HCT116 (cell line): ENCODE results near the gene IER5L. TPM values are rescaled to one million over a fixed set of nuclear protein-coding genes. Genes with fewer than 3 reads are reported as not detected.

ENCODE experiments used
- ATAC-seq: fragments of 200-7000 bp; cut with Tn5 transposase; 2 replicates; pipeline ENCODE4 v1.9.1; 2020; ENCODE audit warnings: mild to moderate bottlenecking, moderate library complexity
- BruUV-seq: library from RNA; stranded (reverse); fragments of 400-500 nt; replicated peaks from 2 replicates; lab custom pipeline; 2021; lab: Mats Ljungman, UMichigan
- CTCF ChIA-PET: fragments of 300-600 bp; sonication (Branson Sonifier 250); formaldehyde crosslinking; loops from one replicate; lab custom pipeline; 2021; ENCODE audit warnings: antibody characterized with exemption; lab: Charles Lee
- POLR2A ChIA-PET: fragments of 300-600, 350-600 bp; sonication (Branson Sonifier 250); formaldehyde crosslinking; loops from one replicate; lab custom pipeline; 2021; ENCODE audit warnings: antibody characterized with exemption; lab: Charles Lee
- RAD21 ChIA-PET, 2 experiments: fragments of 300-600 bp; sonication (Branson Sonifier 250); formaldehyde crosslinking; loops; one replicate each; lab custom pipeline; 2023; ENCODE audit warnings: low total read pairs in 2 of 2; ENCODE audit not compliant: uncharacterized antibody in 2 of 2, unreplicated experiment in 2 of 2, low non-redundant PET in 1 of 2; lab: Charles Lee
- DNase-seq: peaks from one replicate; pipeline ENCODE4 v3.0.0-alpha.2; 2010; ENCODE audit warnings: low read depth, low spot score
- H2AFZ ChIP-seq: fragments of 200-600 bp; shearing (Covaris generic), sonication (generic); 2 replicates; pipeline ENCODE4 v1.6.1; 2017; ENCODE audit warnings: low read depth, mixed run types, mixed read lengths, antibody characterized with exemption, low read length; ENCODE audit not compliant: poor library complexity, severe bottlenecking
- H3K27ac ChIP-seq: 2 replicates; pipeline ENCODE4 v1.5.1; 2012; ENCODE audit warnings: low read depth, low read length
- H3K27me3 ChIP-seq: fragments of 200-600 bp; sonication (generic); 2 replicates; pipeline ENCODE4 v1.6.1; 2016; ENCODE audit warnings: mixed run types, low read length, mixed read lengths; ENCODE audit not compliant: insufficient read depth
- H3K36me3 ChIP-seq, 2 experiments: fragments of 200-500 bp in 1 of 2; fragments of 200-600 bp in 1 of 2; sonication (Bioruptor generic) in 1 of 2; sonication (generic) in 1 of 2; 2 replicates each; pipeline versions ENCODE4 v1.5.1 to v1.6.1; 2014 to 2016; ENCODE audit warnings: low read length in 2 of 2, inconsistent platforms in 1 of 2, mixed read lengths in 1 of 2, mixed run types in 1 of 2; ENCODE audit not compliant: insufficient read depth in 2 of 2, control insufficient read depth in 1 of 2
- H3K4me1 ChIP-seq, 2 experiments: fragments of 200-600 bp in 1 of 2; sonication (generic) in 1 of 2; 2 replicates each; pipeline versions ENCODE4 v1.5.1 to v1.6.1; 2012 to 2017; ENCODE audit warnings: low read length in 2 of 2, inconsistent platforms in 1 of 2, mild to moderate bottlenecking in 1 of 2, mixed read lengths in 1 of 2, mixed run types in 1 of 2, moderate library complexity in 1 of 2; ENCODE audit not compliant: insufficient read depth in 2 of 2, control insufficient read depth in 1 of 2
- H3K4me2 ChIP-seq: fragments of 200-600 bp; sonication (generic); 2 replicates; pipeline ENCODE4 v1.6.1; 2017; ENCODE audit warnings: mixed run types, low read length, mixed read lengths
- H3K4me3 ChIP-seq, 2 experiments: fragments of 200-600 bp in 1 of 2; sonication (generic) in 1 of 2; replicated peaks in 1 of 2; 2 replicates each; pipeline ENCODE4 v1.5.1; 2011 to 2016; ENCODE audit warnings: low read length in 2 of 2, control low read depth in 1 of 2, low read depth in 1 of 2, mild to moderate bottlenecking in 1 of 2, mixed read lengths in 1 of 2, mixed run types in 1 of 2
- H3K79me2 ChIP-seq: fragments of 200-600 bp; sonication (generic); 2 replicates; pipeline ENCODE4 v1.6.1; 2017; ENCODE audit warnings: mild to moderate bottlenecking, mixed run types, low read length, moderate library complexity, mixed read lengths; ENCODE audit not compliant: insufficient read depth
- H3K9ac ChIP-seq: fragments of 200-600 bp; sonication (generic); 2 replicates; pipeline ENCODE4 v1.6.1; 2016; ENCODE audit warnings: low read length, mixed read lengths
- H3K9me2 ChIP-seq: fragments of 200-600 bp; sonication (generic), shearing (Covaris generic); 2 replicates; pipeline ENCODE4 v1.6.1; 2017; ENCODE audit warnings: mixed run types, mild to moderate bottlenecking, moderate library complexity; ENCODE audit not compliant: insufficient read depth
- H3K9me3 ChIP-seq, 2 experiments: fragments of 200-500 bp in 1 of 2; fragments of 200-600 bp in 1 of 2; sonication (Bioruptor generic) in 1 of 2; sonication (generic) in 1 of 2; 2 replicates each; pipeline ENCODE4 v1.6.1; 2014 to 2017; ENCODE audit warnings: low read length in 2 of 2, mixed read lengths in 2 of 2, inconsistent platforms in 1 of 2, low read depth in 1 of 2, mild to moderate bottlenecking in 1 of 2, mixed run types in 1 of 2, moderate library complexity in 1 of 2; ENCODE audit not compliant: control insufficient read depth in 1 of 2, insufficient read depth in 1 of 2
- H4K20me1 ChIP-seq: fragments of 200-600 bp; sonication (generic), shearing (Covaris generic); 2 replicates; pipeline ENCODE4 v1.6.1; 2017; ENCODE audit warnings: mixed run types, mild to moderate bottlenecking, moderate library complexity; ENCODE audit not compliant: insufficient read depth
- ATF3 ChIP-seq: IDR thresholded peaks from 2 replicates; pipeline ENCODE4 v1.6.1; 2012
- CTCF ChIP-seq, 3 experiments: fragments of 200-600 bp in 1 of 3; sonication (generic) in 1 of 3; IDR thresholded peaks in 2 of 3; conservative IDR thresholded peaks in 1 of 3; 2 replicates each; pipeline ENCODE4 v1.5.1; 2012 to 2017; ENCODE audit warnings: low read depth in 2 of 3, low read length in 2 of 3, antibody characterized with exemption in 1 of 3, borderline replicate concordance in 1 of 3, control low read depth in 1 of 3, mild to moderate bottlenecking in 1 of 3, mixed read lengths in 1 of 3, mixed run types in 1 of 3, moderate library complexity in 1 of 3; ENCODE audit not compliant: insufficient read depth in 1 of 3
- ELF1 ChIP-seq: IDR thresholded peaks from 2 replicates; pipeline ENCODE4 v1.6.1; 2012; ENCODE audit warnings: low read depth, borderline replicate concordance
- EZH2 ChIP-seq: fragments of 200-600 bp; sonication (generic); IDR thresholded peaks from 2 replicates; pipeline ENCODE4 v1.6.1; 2017; ENCODE audit warnings: antibody characterized with exemption, mixed run types
- FOSL1 ChIP-seq: IDR thresholded peaks from 2 replicates; pipeline ENCODE4 v1.6.1; 2012; ENCODE audit warnings: low read depth
- JUND ChIP-seq: IDR thresholded peaks from 2 replicates; pipeline ENCODE4 v1.6.1; 2012
- MAX ChIP-seq: IDR thresholded peaks from 2 replicates; pipeline ENCODE4 v1.6.1; 2012
- POLR2A ChIP-seq: IDR thresholded peaks from 2 replicates; pipeline ENCODE4 v1.7.0; 2011; ENCODE audit warnings: borderline replicate concordance; ENCODE audit not compliant: insufficient read depth, insufficient read length; ENCODE audit errors: extremely low read depth
- POLR2AphosphoS5 ChIP-seq: IDR thresholded peaks from 2 replicates; pipeline ENCODE4 v1.6.1; 2011; ENCODE audit warnings: mild to moderate bottlenecking, low read depth, low read length, moderate library complexity
- RAD21 ChIP-seq: IDR thresholded peaks from 2 replicates; pipeline ENCODE4 v1.6.1; 2012; ENCODE audit warnings: low read depth, mild to moderate bottlenecking
- REST ChIP-seq: IDR thresholded peaks from 2 replicates; pipeline ENCODE4 v1.6.1; 2012; ENCODE audit warnings: low read depth
- SP1 ChIP-seq: IDR thresholded peaks from 2 replicates; pipeline ENCODE4 v1.6.1; 2012; ENCODE audit warnings: low read depth
- SRF ChIP-seq: IDR thresholded peaks from 2 replicates; pipeline ENCODE4 v1.6.1; 2012; ENCODE audit warnings: low read depth
- TCF7L2 ChIP-seq: IDR thresholded peaks from 2 replicates; pipeline ENCODE4 v1.7.0; 2011; ENCODE audit warnings: borderline replicate concordance, inconsistent platforms; ENCODE audit not compliant: insufficient read depth, insufficient read length; ENCODE audit errors: extremely low read depth
- YY1 ChIP-seq: IDR thresholded peaks from 2 replicates; pipeline ENCODE4 v1.6.1; 2011; ENCODE audit warnings: low read length, low read depth, moderate library complexity, mild to moderate bottlenecking; ENCODE audit not compliant: insufficient replicate concordance; ENCODE audit errors: extremely low read depth
- ZFX ChIP-seq: fragments of 450-650 bp; IDR thresholded peaks from 2 replicates; pipeline ENCODE4 v1.6.1; 2017
- intact Hi-C: fragments of 100-400 bp; cut with micrococcal nuclease; formaldehyde crosslinking; loops from 2 replicates; pipeline ENCODE4 v1.10.0; 2022
- total RNA-seq: library from RNA; stranded (reverse); gene quantifications from one replicate; pipeline ENCODE4 v1.2.1, GENCODE V29; 2021; ENCODE audit not compliant: unreplicated experiment

IER5L gene
- total RNA-seq, 1 experiment from 2014 or later, result 195 TPM

GRCh38 chr9:129221979-129222635 lies 44.0 kb upstream of the IER5L start (continued):
- TF ChIP-seq CTCF (IDR thresholded peaks at IDR 0.05 in 2 of 3, conservative IDR thresholded peaks at IDR 0.05 in 1 of 3; ENCODE audit: borderline replicate concordance in 1 of 3, insufficient read depth in 1 of 3, low read depth in 2 of 3, low read length in 2 of 3), result no peak
- TF ChIP-seq REST, result no peak
- TF ChIP-seq, all 23 proteins: peak for 0

- CTCF ChIA-PET, result no interaction called here
- POLR2A ChIA-PET, result interaction anchor here (0.7 to 1.0 kb wide), 2 partner anchors 43 to 161 kb away, joined by 3 to 4 read pairs; partner anchors contain the start of gene IER5L
- Histone ChIP-seq H3K4me3 (no peak overlapping the region), H3K9me3 (no peaks in the 10 kb centered on the region), H4K20me1 (no peaks in the 10 kb centered on the region), H3K9me2 (no peaks in the 10 kb centered on the region), H3K4me1 (peaks cover 11 to 28% of the 10 kb centered on the region in 2 experiments), H3K27me3 (no peaks in the 10 kb centered on the region), H3K27ac (no peak overlapping the region), H3K36me3 (no peaks in the 10 kb centered on the region), H3K9ac (no peak overlapping the region), H3K79me2 (no peaks in the 10 kb centered on the region), H3K4me2 (no peak overlapping the region), H2AFZ (no peak overlapping the region)
- ATAC-seq, result no peak
- intact Hi-C loops, result no loop called here
- no peak for DNase-seq
- RAD21 ChIA-PET, result no interaction called here
- no TSS peak for BruUV-seq
- TF ChIP-seq ZFX (no peak), JUND (no peak), MAX (no peak), EZH2 (no peak), YY1 (no peak), POLR2A (no peak), POLR2AphosphoS5 (no peak), ELF1 (no peak), SP1 (no peak), ATF3 (no peak), RAD21 (no peak), FOSL1 (no peak), SRF (no peak), TCF7L2 (no peak)
Measured at GRCh38 chr9:129221233-129221632, 43.2 kb upstream of the IER5L start.
